Stimulated activated CD4-positive, alpha-beta T cell treated with anti-CD3 and anti-CD28 coated beads, Interleukin-15, amount 100 ng/mL, for 1 hour (primary cell): ENCODE results near the gene AXDND1.

Source experiments
- DNase-seq, 2 donors: peaks; one replicate each; pipeline ENCODE4 v3.0.0-alpha.2; 2020; ENCODE audit warnings: low read depth in 1 of 2, low spot score in 1 of 2

Gene AXDND1

DNA sequence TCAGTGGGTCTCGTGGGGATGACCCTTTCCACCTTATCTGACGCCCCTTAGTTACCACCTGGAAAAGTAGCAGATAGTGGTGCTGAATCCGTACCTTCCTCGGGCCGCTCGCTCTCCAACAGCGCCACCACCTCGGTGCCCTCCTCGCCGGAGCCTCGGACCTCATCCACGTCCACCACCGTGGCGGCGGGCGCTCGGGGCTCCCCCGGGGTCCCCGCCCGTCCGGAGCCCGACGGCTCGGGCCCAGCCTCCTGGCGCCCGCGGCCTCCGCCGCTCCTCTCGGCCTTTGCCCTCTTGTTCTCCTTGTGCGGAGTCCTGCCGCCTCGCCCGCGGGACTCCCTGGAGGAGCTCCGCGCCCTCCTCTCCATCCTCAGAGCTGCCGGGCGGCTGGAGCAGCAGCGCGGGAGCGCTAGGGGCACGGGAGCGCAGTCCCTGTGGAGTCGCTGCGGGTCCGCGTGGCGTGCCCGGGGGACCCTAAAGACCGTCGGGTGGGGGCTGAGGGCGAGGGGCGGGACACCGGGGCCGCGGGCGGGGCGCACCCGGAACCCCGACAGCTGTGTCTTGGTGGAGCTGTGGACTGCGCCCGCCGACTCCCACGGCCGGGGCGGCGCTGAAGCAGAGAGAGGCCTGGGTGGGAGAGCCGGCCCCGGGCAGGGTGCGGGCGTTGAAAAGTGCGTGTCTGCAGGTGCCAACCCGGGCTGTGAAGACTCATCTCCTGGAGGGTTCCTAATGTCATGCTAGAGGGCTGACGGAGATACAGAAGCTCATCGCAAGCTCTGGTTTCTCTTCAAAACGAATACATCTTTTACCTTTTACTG lies 209.9 kb downstream of the AXDND1 start, which contains the start of gene NPHS2:
Gene NPHS2, minus strand, starts transcription at position 452 of the 818 bp plus-strand sequence. Its CDS starts 84 bp downstream, at position 368.
- DNase-seq: no peak

DNA sequence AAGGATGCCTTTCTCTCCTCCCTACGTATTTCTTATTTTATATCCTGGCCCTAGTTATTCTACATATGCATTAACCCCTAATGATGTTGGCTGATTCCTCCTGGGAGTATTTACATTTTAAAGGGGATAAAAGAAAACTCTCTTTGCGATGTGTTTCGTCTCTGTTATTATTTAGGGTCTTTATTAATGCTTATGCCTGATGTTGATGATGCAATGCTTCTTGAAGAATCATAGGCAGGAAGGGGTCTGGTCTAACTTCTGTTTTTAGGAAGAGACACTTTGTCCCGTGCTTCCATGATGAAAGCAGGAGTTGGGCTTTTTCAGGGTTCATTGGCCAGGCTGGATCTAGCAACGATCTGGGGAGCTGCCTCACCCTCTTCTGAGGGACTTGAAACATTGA lies 210.7 kb downstream of the AXDND1 start:
- DNase-seq: no peak

DNA sequence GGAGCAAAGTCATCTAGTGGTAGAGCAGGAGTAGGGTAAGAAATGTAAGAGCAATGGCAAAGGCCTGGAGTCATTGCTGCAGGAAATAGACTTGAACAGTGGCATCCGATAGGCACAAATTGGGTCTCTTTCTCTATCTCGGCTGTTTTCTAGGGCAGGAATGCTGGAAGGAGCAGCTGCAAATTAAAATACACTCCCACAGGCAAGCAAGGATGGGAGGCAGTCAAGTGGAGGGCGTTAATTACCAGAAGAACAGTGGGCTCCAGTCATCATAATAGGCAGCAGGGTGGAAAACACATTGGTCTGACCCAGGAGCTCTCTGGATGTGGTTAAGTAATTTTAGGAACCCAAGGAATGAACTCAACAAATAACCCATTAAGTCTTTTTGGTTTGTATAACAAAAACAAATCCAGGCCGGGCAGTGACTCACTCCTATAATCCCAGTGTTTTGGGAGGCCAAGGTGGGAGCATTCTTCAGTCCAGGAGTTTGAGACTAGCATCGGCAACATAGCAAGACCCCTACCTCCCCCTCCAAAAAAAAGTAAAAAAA lies 218.1 kb downstream of the AXDND1 start:
- DNase-seq: no peak

DNA sequence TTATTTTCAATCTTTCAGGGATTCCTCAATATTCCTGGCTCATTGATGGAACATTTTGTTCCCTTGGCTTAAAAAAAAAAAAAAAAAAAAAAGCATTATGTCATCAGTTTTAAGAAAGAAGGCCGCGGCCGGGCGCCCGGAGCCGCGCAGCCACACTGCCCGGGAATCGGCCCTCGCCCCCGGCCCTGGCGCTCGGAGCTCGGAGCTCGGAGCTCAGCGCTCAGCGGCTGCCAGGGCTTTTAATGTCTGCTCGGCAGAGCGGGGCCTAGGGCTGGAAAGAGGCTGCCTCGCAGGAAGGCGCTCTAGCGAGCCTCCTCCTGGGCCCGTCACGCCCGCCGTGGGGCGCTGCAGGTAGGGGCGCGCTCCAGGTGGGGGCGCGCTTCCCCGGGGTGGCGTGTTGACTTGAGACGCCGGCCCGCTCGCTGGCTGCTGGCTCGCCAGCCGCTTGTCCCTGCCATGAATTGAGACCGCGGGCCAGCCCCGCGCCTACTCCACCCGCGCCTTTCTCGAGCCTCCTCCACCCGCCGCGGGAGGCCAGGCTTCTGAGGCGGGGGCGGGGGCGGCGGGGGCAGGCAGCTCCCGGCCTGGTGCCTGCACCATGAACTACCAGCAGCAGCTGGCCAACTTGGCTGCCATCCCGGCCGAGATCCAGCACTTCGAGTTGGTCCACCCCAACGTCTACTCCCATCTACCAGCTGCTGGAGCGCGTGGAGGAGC lies 220.5 kb downstream of the AXDND1 start:
- no peak for DNase-seq

DNA sequence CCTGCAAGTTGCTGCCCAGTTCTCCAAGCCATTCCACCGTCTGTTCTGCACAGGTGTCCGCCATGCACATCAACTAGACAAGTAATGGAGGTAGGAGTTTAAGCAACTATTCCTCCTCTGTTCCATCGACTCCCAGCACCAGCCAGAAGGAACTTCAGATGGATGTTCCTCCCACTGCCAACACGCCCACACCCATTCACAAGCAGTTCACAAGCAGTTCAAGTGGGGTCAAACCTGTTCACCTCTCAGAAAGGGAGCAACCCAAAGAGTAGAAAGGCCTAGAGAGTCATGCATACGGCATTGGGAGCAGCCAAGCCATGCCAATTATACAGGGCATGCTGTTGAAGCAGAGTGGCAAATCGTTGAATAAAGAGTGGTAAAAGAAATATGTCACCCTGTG lies 221.6 kb downstream of the AXDND1 start:
- DNase-seq: no peak

DNA sequence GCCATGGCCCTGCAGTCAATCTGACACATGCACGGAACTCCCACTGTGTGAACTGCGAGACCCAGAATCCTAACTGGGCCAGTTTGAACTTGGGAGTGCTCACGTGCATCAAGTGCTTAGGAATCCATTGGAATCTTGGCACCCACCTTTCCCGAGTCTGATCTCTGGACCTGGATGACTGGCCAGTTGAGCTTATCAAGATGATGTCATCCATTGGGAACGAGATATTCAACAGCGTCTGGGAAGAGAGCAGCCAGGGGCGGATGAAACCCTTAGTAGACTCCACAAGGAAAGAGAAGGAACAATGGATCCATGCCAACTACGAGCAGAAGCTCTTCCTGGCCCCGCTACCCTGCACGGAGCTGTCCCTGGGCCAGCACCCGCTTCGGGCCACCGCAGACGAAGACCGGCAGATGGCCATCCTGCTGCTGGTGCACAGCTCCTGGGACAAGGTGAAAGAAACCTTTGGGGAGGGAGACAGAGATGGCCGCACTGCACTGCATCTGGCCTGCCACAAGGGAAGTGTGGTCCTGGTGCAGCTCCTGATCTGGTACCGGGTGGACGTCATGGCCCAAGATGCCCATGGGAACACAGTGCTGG lies 222.8 kb downstream of the AXDND1 start:
- no peak for DNase-seq

DNA sequence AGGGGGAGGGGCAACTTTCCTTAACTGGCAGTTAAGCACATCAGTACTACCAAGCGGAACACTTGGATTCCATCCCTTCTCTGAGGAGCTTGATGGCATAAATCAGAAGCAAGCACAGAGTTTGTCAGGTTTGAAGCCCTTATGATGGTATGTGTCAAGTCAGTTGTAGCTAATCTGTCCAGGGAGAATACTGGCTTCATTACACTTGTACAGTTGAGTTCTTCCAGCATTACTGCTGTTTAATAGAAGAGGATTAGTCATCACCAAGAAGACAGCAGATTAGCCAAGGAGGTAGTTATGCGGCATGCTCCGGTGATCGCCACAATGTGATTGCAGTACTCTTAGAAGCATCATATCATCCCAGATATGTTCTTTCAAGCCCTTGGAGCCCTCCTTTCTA lies 223.7 kb downstream of the AXDND1 start:
- DNase-seq: no peak

DNA sequence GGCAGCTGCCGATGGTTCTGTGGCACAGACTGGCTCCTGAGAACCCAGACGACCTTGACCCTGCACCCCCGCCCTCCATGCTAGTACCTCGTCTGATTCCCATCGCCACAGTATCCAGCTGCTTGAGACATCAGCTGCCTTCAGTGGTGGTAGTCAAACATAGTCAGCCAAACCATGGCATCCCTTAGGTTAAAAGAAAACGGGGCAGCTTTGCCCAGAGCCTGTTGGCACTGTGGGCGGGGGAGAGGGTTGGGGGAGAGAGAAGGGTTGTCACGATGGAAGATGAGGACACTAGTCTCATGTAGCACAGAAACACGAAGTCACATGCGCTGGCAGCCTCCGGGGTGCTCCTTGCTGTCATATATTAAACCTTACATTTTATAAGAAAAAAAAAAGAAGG lies 224.9 kb downstream of the AXDND1 start:
- no peak for DNase-seq

DNA sequence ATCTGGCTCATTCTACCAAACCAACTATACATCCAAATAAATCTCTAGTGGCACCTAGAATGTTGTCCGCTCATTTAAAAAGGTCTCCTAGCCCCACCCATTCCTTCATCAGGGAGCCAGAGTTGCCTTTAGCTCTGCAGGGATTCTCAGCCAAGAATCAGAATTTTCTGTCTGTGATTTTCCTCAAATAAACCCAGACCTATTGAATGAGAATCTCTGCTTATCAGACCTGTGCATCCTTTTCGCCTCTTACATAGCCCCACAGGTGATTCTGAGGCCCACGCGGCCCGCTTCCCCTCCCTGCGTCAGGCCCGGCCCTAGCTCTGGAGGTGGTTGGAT lies 225.5 kb downstream of the AXDND1 start:
- DNase-seq: no peak

DNA sequence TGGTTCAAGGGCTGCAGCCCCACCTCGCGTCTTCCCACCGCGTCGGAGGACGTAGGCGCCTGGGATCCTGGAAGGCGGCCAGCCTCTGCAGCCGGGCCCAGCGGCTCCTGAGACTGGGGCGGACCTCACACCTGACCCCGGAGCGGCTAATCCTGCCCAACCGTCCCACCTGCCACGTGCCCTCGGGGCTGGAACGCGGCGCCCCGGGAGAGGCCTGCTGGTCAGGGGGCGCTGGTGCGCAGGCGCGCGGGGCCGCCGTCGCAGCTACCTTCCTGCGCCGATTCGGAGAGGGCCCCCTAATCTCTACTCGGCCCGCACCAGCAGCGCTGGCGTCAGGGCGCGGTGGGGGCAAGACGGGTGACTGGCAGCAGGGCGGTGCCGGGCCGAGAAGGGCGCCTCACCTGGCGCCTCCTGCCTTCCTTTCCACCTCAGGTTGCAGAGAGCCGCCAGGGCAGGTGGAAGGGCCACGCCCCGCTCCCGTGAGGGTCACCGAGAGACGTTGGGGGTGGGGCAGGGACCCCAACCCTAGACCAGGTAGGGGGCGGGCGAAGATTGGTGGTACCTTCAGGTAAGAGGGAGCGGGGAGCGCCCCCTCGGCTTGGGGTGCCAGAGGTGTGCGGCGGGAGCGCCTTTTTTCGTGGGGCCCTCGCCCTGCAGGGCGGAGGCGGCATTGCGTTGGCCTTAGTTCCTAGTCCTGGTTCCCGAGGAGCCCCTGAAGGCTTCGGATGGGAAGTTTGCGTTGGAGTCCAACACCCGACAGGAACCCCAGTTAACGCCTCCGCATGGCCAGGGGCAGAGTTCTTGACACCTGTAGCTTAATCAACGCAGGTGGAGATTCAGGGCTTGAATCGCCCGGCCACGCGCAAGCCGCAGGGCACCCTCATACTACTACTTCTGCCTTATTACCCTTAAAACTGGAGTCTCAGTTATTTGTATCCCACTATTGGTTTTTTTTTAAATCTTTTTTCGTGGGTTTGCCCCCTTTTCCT lies 226.1 kb downstream of the AXDND1 start, which contains the start of gene TDRD5:
Gene TDRD5, plus strand, starts transcription at position 241 of the 989 bp plus-strand sequence. CDS start 784 bp downstream, outside the sequence.
- no peak for DNase-seq

DNA sequence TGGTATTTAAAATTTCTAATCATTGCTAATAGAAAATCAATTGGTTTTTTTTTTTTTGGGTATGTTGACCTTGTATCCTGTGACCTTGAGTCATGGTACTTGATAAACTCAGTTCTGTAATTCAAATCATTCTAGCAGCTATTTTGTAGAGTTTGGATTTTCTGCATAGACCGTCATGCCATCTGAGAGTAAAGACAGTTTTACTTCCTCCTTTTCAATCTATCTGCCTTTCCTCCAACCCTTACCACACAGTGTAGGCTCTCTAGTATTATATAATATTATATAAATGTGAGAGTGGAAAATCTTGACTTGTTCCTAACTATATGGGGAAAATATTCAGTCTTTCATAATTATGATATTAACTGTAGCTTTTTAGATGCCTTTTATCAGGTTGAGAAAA lies 232.9 kb downstream of the AXDND1 start:
- DNase-seq: no peak

DNA sequence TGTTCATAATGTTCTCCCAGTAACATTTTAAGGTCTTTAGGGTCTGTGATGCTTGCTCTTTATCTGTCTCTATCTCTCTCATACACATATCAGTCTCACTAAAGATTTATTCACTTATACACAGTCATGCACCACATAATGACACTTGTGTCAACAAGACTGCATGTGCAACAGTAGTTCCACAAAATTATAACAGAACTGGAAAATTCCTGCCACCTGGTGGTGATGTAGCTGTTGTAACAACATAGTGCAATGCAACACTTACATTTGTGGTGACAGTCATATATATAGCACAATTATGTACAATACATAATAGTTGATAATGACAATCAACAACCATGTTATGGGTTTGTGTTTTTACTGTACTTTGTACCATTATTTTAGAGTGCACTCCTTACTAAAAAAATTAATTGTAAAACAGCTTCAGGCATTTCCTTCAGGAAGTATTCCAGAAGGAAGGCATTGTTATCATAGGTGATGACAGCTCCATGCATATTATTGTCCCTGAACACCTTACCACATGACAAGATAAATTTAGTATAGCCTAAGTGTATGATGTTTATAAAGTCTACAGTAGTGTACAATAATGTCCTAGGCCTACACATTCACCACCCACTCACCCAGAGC lies 234.0 kb downstream of the AXDND1 start:
- no peak for DNase-seq

DNA sequence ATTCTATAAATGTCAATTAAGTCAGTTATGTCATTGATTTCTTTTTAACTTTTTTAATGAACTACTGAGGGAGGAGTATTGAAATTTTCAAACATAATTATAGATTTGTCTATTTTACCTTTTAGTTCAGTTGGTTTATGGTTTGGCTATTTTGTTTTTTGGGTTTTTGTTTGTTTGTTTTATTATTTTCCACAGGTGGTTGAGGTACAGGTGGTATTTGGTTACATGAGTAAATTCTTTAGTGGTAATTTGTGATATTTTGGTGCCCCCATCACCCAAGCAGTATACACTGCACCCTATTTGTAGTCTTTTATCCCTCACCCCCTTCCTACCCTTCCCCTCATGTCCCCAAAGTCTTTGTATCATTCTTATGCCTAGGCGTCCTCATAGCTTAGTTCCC lies 235.3 kb downstream of the AXDND1 start:
- DNase-seq: no peak
